SKM-1 treated with dmso at 0.1 percent for 144 hours (cell line): Measurements from ENCODE around the gene IER2.
"Not testable (repeated sequence)": the region's sequence is repeated elsewhere in the genome, so short reads cannot be mapped to it uniquely, and the experiment has no call there.

Source experiments
- DNase-seq: peaks from one replicate; lab custom pipeline; 2025; ENCODE audit not compliant: unreplicated experiment; lab: John Stamatoyannopoulos, UW

Gene IER2

DNA sequence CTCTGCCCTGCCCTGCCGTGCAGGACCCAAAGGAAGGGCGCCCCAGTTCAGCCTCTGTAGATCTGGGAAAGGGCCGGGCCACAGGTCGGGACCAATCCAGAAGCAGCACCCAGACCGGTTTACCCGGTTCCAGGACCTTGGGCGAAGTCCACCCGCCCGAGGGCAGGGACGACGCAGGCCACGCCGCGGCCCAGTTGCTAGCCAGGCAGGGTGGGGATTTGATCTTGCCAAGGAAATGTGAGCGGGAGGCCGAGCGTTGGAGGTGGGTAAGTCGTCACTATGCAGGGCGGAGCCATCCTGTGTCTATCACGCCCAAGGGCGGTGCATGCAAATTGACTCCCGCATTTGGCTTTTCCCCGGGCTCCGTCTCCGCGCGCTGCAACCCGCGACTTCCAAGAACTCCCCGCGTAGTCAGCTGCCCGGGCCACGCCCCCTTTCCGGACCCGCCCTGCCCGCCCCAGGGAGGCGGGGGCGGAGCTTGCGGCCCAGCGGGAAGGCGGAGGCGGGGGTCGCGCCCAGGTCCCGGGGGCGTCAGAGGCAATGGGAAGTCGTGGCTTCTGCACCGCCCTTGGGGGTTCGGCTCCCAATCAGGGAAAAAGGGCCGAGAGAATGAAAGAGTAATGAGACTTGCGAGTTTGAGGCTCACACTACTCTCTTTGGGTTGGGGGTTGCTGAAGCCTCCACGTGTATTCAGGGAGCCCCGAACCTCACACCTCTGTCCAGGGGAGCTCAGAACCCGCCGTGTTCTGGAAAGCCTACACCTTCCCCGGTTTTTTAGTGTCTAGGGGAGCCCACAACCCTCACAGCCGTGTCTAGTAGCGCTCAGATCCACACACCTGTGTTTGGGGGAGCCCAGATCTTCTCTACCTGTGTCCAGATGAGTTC, 12.8 kb downstream of the IER2 start:
- DNase-seq, result peak; percentile 90

DNA sequence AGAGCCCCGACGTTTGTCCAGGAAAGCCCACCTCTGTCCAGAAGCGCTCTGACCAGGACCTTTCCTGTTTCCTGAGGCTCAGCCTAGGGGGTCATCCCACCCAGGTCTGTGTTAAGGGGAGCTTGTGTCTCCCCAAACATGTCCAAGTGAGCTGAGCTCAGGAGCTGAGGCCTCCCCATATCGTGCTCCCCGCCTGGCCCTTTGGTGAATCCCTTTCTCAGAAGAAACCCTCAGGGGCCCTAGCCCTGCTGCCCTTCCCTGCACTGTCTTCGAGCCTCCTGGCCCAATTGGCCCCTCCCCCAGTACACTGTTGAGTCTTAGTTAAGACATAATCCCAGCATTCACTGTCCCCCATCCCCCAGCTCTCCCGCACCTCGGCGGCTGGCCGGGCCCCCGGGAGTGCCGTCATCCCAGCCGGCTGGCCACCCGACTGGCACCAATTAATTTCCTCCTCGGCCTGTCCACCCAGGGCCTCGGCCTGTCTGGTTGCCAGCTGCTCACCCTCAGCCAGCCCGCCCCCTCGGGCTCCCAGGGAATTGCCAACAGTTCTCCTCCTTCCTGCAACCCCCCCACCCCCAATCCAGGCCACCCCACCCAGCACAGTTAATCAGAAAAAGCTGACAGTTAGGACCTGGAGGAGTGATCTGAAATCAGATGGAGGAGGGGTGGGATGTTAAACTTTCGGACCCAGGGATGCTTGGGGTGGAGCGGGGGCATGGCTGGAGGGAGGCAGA, 13.6 kb downstream of the IER2 start:
- peak; percentile 20 for DNase-seq

DNA sequence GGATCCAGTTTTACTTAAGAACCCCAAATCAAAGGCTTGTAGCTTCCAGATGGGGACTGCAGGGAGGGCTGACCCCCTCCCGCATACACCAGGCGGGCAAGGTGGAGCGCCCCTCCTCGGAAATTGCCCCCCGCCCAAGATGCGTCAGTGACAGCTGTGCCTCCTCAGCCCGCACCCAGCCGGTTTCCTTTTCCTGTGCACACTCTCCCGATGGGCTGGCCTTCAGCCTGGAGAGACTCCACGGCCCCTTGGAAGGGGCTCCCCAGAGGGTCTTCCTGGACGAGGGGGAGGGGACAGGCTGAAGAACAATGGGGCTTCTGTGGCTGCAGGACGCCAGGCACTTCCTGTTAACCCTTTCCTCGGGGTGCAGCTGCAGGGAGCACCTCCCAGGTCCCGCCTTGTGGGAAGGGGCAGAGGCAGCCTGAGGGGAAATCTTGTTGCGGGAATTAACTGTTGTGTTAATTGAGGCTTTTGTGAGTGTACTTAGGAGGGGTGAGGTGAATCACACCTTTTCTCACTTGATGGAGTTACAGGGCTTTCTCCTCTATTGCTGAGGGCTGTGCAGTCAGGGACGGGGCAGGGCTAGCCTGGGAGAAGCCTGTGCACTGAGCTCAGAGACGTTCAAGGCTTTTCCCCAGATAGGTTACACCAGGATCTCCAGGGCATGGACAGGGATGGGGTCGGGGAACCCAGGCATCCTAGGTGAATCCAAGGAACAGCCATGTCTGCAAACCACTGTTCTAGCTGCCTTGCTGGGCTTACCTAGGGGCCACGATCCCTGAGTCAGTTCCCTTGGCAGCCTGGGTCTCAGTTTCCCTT, 14.3 kb downstream of the IER2 start:
- DNase-seq, result no peak

GRCh38 chr19:13165162-13165997, 15.2 kb downstream of the IER2 start:
- DNase-seq, result no peak

GRCh38 chr19:13166151-13166550, 15.9 kb downstream of the IER2 start:
- not testable (repeated sequence) for DNase-seq

- DNase-seq, result no peak
Observed at GRCh38 chr19:13169769-13170168, 19.6 kb downstream of the IER2 start.

GRCh38 chr19:13171146-13171545, 20.9 kb downstream of the IER2 start:
- DNase-seq, result no peak

- no peak for DNase-seq
Observed at GRCh38 chr19:13172346-13173138, 22.3 kb downstream of the IER2 start.

DNA sequence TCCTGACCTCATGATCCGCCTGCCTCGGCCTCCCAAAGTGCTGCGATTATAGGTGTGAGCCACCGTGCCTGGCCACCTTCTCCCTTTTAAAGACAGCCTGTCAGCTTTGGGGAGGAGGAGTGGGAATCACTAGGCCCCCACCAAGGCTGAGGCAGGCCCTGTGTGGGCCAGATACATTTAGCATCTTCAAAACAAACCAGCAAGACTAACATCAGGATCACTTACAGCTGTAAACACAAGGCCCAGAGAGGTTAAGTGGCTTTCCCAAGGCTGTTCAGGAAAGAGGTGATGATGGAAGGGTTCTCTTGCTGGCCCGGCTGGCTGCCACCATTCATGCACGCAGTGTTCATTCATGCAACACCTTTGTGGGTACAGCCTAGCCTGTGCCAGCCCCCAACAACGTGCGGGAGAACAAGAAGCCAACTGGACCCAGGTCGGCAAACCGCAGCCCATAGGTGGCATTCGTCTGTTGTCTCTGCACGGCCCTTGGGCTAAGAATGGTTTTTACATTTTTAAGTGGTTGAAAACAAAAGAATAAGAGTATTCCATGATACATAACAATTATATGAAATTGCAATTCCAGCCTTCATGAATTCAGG, 23.0 kb downstream of the IER2 start:
- DNase-seq, result no peak

DNA sequence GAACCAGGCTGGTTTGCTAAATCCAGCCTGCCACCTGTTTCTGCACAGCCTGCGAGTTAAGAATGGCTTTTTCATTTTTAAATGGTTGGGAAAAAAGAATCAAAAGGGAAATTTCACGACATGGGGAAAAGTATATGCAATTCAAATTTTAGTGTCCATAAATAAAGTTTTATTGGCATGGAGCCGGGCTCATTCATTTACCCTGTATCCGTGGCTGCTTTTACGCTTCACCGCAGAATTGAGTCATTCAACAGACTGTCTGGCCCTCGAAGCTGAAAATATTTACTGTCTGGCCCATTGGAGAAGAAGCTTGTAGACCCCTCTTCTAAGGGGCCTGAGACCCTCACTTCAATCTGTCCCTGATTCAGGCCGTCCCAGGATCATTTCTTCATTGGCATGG, 26.1 kb downstream of the IER2 start:
- DNase-seq, result no peak

- DNase-seq, result not testable (repeated sequence)
Observed at GRCh38 chr19:13177584-13177983, 27.4 kb downstream of the IER2 start.

- DNase-seq, result not testable (repeated sequence)
Observed at GRCh38 chr19:13178291-13178690, 28.1 kb downstream of the IER2 start.

- DNase-seq, result no peak
Observed at GRCh38 chr19:13181747-13182388, 31.7 kb downstream of the IER2 start.

DNA sequence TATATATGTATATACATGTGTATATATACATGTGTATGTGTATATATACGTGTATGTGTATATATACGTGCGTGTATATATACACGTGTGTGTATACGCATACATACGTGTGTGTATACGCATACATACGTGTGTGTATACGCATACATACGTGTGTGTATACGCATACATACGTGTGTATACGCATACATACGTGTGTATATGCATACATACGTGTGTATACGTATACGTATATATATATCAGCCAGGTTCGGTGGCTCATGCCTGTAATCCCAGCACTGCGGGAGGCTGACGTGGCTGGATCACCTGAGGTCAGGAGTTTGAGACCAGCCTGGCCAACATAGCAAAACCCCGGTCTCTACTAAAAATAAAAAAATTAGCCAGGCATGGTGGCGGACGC, 34.7 kb downstream of the IER2 start:
- not testable (repeated sequence) for DNase-seq

DNA sequence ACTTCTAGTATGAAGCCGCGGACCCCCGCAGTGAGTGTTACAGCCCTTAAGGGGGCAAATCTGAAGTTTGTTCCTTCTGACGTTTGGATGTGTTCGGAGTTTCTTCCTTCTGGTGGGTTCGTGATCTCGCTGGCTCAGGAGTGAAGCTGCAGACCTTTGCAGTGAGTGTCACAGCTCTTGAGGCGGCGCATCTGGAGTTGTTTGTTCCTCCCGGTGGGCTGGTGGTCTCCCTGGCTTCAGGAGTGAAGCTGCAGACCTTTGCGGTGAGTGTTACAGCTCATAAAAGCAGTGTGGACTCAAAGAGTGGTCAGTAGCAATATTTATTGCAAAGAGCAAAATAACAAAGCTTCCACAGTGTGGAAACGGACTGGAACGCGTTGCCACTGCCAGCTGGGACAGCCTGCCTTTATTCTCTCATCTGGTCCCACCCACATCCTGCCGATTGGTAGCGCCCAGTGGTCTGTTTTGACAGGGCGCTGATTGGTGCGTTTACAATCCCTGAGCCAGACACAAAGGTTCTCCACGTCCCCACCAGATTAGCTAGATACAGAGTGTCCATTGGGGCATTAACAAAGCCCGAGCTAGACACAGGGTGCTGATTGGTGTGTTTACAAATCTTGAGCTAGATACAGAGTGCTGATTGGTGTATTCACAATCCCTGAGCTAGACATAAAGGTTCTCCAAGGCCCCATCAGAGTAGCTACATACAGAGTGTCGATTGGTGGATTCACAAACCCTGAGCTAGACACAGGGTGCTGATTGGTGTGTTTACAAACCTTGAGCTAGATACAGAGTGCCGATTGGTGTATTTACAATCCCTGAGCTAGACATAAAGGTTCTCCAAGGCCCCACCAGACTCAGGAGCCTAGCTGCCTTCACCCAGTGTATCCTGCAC, 35.8 kb downstream of the IER2 start:
- not testable (repeated sequence) for DNase-seq

DNA sequence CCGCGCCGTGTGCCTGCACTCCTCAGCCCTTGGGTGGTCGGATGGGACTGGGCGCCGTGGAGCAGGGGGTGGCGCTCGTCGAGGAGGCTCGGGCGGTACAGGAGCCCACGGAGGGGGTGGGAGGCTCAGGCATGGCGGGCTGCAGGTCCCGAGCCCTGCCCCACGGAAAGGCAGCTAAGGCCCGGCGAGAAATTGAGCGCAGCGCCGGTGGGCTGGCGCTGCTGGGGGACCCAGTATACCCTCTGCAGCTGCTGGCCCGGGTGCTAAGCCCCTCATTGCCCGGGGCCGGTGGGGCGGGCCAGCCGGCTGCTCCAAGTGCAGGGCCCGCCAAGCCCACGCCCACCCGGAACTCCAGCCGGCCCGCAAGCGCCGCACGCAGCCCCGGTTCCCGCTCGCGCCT, 36.5 kb downstream of the IER2 start:
- DNase-seq, result not testable (repeated sequence)

DNA sequence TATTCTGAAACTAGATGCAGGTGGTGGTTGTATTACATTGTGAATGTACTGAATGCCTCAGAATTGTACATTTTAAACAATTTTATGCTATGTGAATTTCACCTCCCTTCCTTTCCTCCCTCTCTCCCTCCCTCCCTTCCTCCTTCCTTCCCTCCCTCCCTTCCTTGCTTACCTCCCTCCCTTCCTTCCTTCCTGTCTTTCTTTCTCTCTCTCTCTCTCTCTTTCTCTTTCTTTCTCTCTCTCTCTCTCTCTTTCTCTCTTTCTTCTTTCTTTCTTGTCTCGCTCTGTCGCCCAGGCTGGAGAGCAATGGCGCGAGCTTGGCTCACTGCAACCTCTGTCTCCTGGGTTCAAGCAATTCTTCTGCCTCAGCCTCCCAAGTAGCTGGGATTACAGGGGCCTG, 37.2 kb downstream of the IER2 start:
- DNase-seq, result no peak

- no peak for DNase-seq
Observed at GRCh38 chr19:13189600-13189999, 39.4 kb downstream of the IER2 start.
